ENCODE measurements around the gene NABP2.
"Not testable (repeated sequence)": the region's sequence is repeated elsewhere in the genome, so short reads cannot be mapped to it uniquely, and the experiment has no call there.

GRCh38 chr12:56196818-56197550 is 27.2 kb upstream of the NABP2 start:
- not testable (repeated sequence) for TF ChIP-seq POLR2A, CTCF (IDR thresholded peaks at IDR 0.05)

All from esophagus squamous epithelium (tissue), 4 donors.